ENCODE data around the gene VEGFB.

Gene VEGFB

GRCh38 chr11:64283092-64283491, 48.7 kb downstream of the VEGFB start:
- DNase-seq (ENCODE audit: extremely low spot score) = no peak
- POLR2A ChIA-PET = interaction anchor here (1.3 to 8.5 kb wide), 4 partner anchors 12 to 40 kb away, joined by 3 to 81 read pairs (median 6); partner anchors contain the start of genes PRDX5 and TRMT112
- TF ChIP-seq SUZ12 (IDR thresholded peaks at IDR 0.05) = no peak
- TF ChIP-seq FOXM1 (IDR thresholded peaks at IDR 0.05; ENCODE audit: borderline replicate concordance) = no peak
- no peak for TF ChIP-seq FOXA1 (IDR thresholded peaks at IDR 0.05)
- TF ChIP-seq LEF1 (IDR thresholded peaks at IDR 0.05; ENCODE audit: borderline replicate concordance) = no peak
- CTCF ChIA-PET = interaction anchor here (1.1 kb wide), 1 partner anchor 12 kb away, joined by 12 read pairs; no protein-coding TSS in a partner anchor

- TF ChIP-seq PKNOX1 (IDR thresholded peaks at IDR 0.05) (peak; percentile 97), FOXA1 (IDR thresholded peaks at IDR 0.05) (no peak), LEF1 (IDR thresholded peaks at IDR 0.05; ENCODE audit: borderline replicate concordance) (no peak)
- CTCF ChIA-PET = interaction anchor here (0.5 to 1.5 kb wide), 4 partner anchors 13 to 71 kb away, joined by 3 to 8 read pairs (median 3); no protein-coding TSS in a partner anchor
- DNase-seq (ENCODE audit: extremely low spot score) = peak; percentile 97
- POLR2A ChIA-PET = interaction anchor here (1.0 to 8.5 kb wide), 10 partner anchors 11 to 381 kb away, joined by 3 to 81 read pairs (median 6); partner anchors contain the start of genes ESRRA, PRDX5 and TRMT112
These were observed 49.9 kb downstream of the VEGFB start, which contains the start of gene BAD for GRCh38 chr11:64284048-64284961. Gene BAD, minus strand, starts transcription at chr11:64284665. Its CDS starts 297 bp downstream, at chr11:64284368.

DNA sequence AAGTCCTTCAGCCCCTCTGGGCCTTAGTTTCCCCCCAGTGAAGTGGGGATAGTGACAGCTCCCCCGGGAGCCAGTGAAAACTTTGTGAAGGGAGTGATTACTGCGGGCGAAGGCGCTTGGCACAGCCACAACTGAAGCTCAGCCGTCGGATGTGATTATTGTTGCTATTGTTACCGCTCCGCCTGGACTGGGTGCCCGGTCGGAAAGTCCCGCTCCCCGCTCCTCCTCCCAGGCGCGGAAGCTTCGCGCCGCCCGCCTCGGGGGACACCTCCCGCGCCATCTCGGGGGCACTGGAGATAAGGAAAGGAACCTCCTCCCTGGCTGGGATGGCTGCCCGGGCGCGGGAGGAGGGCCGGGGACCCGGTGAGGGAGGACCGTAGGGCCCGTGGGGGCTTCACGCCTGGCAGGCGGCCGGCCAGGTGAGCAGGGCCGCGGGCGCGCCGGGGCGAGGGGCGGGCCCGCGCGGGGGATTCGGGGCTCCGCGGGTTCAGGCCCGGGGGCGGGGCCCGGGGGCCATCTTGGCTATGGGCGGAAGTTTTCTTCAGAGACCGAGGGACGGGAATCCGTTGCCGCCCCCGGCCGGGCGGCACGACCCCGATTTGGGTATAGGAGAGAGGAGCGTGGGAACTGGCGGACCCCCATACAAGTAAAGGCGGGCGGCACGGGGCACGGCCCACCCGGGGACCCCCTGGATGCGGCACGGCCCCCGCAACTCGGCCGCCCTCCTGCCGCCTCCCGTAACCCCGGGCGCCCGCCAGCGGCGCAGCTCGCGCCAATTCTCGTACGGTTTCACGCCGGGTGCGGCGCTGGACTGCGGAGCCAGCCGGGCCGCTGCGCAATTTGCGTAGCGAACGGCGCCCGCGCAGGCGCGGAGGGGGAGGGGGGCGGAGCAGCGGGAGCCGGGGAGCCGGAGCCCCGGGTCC, 50.8 kb downstream of the VEGFB start, which contains the start of gene GPR137:
GPR137 (plus strand) TSS at position 887 of the 923 bp plus-strand sequence. CDS start 677 bp downstream, outside the sequence.
- DNase-seq (ENCODE audit: extremely low spot score) = peak; percentile 86
- TF ChIP-seq BHLHE40 (IDR thresholded peaks at IDR 0.05; ENCODE audit: borderline replicate concordance) (no peak), L3MBTL2 (conservative IDR thresholded peaks at IDR 0.05) (0 out of 2 replicates have a peak, but pooled peaks have one; percentile 64)
- ChIA-PET CTCF (interaction anchor here (0.6 to 1.5 kb wide), 4 partner anchors 14 to 70 kb away, joined by 3 to 8 read pairs (median 4); no protein-coding TSS in a partner anchor), POLR2A (interaction anchor here (1.0 to 8.5 kb wide), 8 partner anchors 11 to 380 kb away, joined by 3 to 81 read pairs (median 7); partner anchors contain the start of genes ESRRA, PRDX5 and TRMT112)

- POLR2A ChIA-PET = interaction anchor here (1.0 to 8.5 kb wide), 6 partner anchors 10 to 55 kb away, joined by 3 to 81 read pairs (median 7); partner anchors contain the start of gene ESRRA
- no peak for TF ChIP-seq HDGF (IDR thresholded peaks at IDR 0.05; ENCODE audit: borderline replicate concordance)
- no peak for DNase-seq (ENCODE audit: extremely low spot score)
- CTCF ChIA-PET = interaction anchor here (0.8 kb wide), 1 partner anchor 15 kb away, joined by 6 read pairs; no protein-coding TSS in a partner anchor
These were observed 51.8 kb downstream of the VEGFB start for GRCh38 chr11:64285885-64286800.

GRCh38 chr11:64286801-64287159, 52.4 kb downstream of the VEGFB start:
- ChIA-PET CTCF (interaction anchor here (0.8 kb wide), 1 partner anchor 14 kb away, joined by 6 read pairs; no protein-coding TSS in a partner anchor), POLR2A (interaction anchor here (1.0 to 8.5 kb wide), 2 partner anchors 11 to 16 kb away, joined by 3 to 81 read pairs; no protein-coding TSS in a partner anchor)
- DNase-seq (ENCODE audit: extremely low spot score) = no peak
- TF ChIP-seq SP1 (IDR thresholded peaks at IDR 0.05) = no peak
- no peak for TF ChIP-seq FOXA1 (IDR thresholded peaks at IDR 0.05)
- TF ChIP-seq ZNF384 (IDR thresholded peaks at IDR 0.05) = no peak
- TF ChIP-seq HDGF (IDR thresholded peaks at IDR 0.05; ENCODE audit: borderline replicate concordance) = no peak
- TF ChIP-seq LEF1 (IDR thresholded peaks at IDR 0.05; ENCODE audit: borderline replicate concordance) = no peak
- no peak for TF ChIP-seq SUZ12 (IDR thresholded peaks at IDR 0.05)
- no peak for TF ChIP-seq ELF4 (IDR thresholded peaks at IDR 0.05)
- TF ChIP-seq PKNOX1 (IDR thresholded peaks at IDR 0.05) = no peak
- TF ChIP-seq ARNT (IDR thresholded peaks at IDR 0.05) = no peak
- no peak for TF ChIP-seq CTBP1 (IDR thresholded peaks at IDR 0.05; ENCODE audit: borderline replicate concordance)
- no peak for TF ChIP-seq FOXM1 (IDR thresholded peaks at IDR 0.05; ENCODE audit: borderline replicate concordance)
- TF ChIP-seq TARDBP (IDR thresholded peaks at IDR 0.05) = no peak
- TF ChIP-seq FOXK2 (IDR thresholded peaks at IDR 0.05) = no peak
- no peak for TF ChIP-seq L3MBTL2 (conservative IDR thresholded peaks at IDR 0.05)
- TF ChIP-seq BHLHE40 (IDR thresholded peaks at IDR 0.05; ENCODE audit: borderline replicate concordance) = no peak
- no peak for TF ChIP-seq NFRKB (IDR thresholded peaks at IDR 0.05)
